GM19099 (cell line): Measurements from ENCODE around the gene AXIN1.
A peak's percentile ranks its signal among the peaks of the same experiment; 100 is the strongest.

Experiments
- POLR2A ChIP-seq: IDR thresholded peaks from 3 replicates; pipeline ENCODE4 v1.6.1; 2011; ENCODE audit warnings: low read depth; ENCODE audit not compliant: insufficient read length; ENCODE audit errors: extremely low read depth

AXIN1 gene

DNA sequence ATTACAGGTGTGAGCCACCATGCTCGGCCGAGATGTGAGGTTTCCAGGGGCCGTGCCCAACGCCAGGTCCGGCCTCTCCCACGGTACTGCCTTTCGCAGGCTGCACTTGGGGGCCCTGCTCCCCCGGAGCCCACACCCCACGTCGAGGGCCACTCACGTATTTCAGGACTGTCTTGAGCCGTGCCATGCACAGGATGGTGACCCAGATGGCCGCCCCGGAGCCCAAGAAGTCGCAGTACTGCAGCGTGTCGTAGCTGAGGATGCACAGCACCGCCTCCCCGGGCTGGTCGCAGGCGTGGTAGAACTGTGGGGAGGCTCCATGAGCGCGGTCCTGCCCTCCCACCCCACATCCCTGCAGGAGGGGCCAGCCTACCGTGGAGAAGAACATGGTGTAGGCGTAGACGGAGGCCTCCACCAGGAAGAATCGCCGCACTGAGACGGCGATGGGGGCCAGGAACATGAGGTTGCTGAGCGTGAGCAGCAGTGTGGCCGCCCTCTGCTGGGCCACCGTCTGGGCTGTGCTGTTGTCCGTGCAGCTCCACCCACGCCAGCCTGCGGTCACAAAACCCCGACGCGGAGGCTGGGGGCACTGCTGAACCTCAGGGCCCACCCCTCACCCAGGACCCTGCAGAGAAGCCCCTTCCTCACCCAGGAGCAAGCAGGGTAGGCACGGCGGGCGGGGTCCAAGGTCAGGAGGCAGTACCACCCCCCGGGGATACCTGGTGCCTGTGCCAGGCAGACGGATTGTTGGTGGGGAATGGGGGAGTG, 21.5 kb upstream of the AXIN1 start:
- TF ChIP-seq POLR2A: no peak

DNA sequence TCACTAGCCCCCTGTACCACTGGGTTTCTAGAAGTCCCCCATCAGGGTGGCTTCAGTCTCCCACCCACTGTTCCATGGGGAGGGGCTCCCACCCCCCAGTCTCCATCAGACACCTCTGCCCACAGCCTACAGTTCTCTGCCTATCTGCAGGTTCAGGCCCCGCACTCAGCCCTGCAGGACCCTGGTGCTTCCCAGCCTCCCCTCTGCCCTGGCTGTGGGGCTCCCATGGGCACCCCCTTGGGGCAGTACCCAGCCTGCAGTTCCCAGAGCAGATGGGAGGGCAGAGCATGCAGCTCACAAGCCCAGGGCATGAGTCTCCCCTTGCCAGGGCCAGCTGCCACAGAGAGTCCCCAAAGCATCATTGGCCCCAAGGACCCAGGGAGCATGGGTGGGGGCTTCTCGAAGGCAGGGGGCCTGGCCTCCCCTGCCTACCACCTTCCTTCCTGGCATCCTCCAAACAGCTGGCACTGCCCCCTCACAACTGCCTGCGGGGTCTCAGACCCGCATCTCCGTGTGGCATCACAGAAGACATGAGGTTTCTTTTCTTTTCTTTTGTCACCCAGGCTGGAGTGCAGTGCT, 20.6 kb upstream of the AXIN1 start:
- TF ChIP-seq POLR2A: no peak

DNA sequence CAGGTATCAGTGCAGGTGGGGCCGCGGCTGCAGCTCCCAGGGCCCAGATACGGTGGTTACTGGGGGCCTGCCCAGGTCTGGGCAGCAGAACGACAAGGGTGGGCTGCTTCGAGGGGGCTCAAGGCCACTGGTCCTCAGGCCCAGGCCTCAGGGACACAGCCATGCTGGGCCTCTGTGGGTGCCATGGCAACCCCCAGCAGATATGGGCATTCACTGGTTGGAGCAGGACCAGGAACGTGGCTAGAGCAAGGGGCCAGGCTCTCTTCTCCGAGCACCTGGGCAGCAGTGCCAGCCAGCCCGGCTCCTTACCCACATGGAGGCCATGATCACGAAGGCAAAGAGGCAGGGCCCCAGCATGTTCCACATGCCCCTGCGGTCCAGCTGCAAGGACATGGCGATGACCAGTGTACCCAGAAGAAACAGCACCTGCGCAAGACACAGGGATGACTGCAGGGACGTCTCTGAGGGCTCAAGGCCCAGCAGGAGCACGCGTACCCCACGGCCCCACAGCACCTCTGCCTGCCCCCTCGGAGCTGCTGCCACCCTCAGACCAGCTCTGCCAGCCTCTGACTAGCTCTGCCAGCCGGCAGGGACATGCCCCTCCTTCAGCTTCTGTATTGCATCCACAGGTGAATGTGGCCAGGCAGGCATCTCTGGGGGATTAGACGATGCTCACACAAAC, 19.9 kb upstream of the AXIN1 start:
- TF ChIP-seq POLR2A: no peak

DNA sequence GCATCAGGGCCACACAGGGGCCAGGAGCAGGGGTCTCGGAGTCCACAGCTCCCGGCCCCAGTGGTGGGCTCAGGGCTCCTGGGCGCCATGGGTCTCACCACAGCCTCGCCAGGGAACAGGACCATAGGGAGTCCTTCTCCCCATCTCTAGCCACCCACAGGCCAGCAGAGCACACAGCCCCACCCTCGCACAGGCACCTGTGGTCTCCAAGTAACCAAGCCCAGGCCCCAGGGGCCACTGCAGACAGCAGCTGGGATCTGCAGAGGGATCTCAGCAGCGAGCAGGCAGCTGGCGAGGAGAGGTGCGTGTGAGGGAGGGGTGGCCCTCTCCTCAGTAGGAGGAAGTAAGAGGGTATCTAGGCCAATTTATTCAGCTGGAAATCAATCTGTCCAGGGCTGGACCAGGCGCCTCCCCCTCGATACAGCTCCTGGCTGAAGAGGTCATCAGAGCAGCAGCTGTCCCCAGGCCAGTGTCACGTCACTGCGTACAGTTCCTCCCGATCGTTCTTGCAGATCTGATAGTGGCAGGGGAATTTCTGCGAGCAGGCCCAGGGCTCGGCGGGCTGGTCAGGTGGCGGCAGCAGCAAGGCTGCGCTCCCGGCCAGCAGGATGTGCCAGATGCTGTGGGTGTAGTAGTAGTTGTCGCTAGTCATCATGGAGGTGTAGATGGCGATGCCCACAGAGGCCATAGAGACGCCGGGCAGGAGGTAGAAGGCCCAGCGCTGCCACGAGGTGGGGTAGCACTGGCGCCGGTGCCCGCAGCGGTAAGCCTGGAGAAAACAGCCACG, 19.2 kb upstream of the AXIN1 start:
- no peak for TF ChIP-seq POLR2A

DNA sequence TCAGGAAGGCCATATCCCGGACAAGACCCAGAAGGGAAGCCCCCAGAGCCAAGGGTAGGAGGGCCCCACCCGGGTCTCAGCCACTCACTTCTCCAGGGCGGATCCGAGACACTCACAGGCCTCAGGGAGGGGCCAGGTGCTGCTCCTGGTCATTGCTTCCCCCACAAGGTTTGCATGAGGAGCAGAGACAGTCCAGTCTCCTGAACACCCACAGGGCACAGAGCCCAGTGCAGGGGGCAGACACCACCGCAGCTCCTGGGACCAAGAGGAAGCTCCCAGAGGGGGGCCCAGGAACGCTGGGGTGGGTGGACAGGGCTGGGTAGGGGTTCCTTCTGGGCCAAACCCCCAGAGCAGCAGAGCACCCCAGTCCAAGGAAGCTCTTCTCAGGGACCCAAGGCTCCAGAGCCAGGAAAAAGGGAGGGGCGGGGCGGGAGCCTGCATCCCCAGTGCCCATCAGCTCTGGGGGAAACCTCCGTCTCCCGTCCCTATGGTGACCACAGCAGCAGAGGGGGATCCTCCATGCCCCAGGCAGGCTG, 18.5 kb upstream of the AXIN1 start:
- no peak for TF ChIP-seq POLR2A

DNA sequence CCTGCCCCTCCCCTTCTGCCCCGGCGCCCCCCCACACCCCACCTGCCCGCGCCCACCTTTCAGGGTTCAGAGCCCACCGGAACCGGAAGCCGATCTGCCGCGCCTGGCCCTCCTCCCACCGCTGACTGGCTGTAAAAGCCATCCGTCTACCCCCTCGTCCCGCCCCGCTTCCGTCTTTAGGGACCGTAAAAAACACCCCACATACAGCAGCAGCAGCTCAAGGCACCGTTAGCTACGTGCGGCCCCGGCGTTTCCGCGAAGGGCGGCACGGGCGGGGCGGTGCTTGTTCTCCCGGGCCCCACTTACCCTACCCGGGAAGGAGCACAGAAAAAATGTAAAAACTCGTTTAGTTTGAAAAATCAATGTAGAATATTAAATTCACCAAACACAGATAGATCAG, 17.9 kb upstream of the AXIN1 start, which contains the start of gene MRPL28:
Gene MRPL28, minus strand, starts transcription at position 96 of the 400 bp plus-strand sequence. CDS start 320 bp downstream, outside the sequence.
- TF ChIP-seq POLR2A: peak; percentile 32

DNA sequence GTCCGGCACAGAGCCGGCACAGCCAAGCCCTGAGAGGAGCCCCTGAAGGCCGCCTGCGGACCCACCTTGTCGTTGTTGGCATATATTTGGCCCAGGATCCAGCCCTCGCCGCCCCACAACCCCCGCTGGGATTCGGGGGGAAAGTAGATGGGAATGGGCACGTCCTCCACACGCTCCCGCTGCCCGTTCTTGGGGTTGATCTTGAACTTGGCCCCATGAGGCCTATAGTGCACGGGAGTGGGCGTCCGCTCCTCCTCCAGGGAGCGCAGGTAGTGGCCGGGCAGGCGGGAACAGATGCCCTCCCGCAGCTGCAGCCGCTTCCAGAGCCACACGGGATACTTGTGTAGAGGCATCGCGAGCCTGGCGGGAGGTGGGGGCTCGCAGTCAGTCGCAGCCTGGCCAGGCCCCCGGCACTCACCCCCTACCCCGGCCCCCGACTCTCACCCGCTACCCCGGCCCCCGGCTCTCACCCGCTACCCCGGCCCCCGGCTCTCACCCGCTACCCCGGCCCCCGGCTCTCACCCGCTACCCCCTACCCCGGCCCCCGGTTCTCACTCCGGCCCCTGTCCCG, 17.4 kb upstream of the AXIN1 start:
- TF ChIP-seq POLR2A: no peak

DNA sequence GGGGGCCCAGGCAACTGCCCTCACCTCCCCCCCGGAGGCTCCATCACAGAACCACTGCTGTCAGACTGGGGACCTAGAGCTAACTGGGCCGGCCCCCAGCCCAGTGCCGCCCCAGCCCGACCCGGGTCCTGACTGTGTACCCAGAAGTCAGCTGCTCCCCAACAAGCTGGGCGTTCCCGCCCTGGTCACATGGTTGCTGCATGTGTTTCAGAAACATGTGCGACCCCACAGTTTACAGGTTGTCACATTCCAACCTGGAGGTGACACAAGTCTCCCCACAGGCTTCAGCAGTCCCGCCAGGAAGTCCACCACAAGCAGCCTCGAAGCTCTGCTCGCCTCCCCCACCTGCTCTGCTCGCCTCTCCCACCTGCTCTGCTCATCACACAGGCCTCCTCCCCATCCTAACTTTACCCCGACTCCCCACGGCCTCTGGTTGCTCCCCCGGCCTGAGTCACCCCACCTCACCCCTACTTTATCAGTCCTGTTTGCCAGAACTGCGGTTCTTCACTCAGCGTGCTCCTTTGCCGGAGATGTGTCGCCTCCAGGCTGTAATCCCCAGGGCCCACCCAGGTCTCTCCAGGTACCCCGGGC, 16.8 kb upstream of the AXIN1 start:
- no peak for TF ChIP-seq POLR2A

DNA sequence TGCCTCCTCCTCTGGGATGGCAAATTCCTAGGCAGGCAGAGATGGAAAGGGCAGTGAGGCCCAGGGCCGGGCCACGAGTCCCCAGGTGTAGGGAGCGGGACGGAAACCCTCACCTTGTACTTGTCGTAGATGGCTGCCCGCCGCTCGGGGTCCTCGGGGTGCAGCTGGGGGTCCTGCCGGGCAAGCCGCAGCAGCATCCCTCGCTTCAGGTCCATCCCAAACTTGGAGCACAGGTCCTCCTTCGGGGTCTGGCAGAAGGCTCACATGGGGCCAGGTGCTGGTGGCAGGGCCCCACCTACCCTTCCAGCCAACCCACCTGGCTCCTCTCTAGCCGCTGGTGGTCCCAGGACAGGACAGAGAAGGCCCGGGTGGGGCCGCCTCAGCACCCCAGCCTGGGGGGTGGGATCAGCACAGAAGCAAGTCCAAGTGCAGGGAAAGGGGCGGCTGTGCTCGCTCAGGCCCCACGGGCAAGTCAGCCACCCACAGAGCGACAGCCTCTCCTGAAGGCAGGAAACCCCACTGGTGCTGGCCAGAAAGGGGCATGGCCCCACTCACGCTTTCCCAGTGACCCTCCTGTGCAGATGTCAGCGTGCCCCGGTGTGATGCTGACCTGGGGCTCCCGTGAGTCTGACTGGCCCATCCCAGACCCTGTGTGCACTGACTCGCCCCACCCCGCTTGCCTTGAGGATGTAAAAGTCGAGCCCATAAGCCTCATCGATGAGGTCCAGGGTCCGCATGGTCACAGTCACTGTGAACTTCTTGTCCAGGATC, 16.1 kb upstream of the AXIN1 start:
- no peak for TF ChIP-seq POLR2A

DNA sequence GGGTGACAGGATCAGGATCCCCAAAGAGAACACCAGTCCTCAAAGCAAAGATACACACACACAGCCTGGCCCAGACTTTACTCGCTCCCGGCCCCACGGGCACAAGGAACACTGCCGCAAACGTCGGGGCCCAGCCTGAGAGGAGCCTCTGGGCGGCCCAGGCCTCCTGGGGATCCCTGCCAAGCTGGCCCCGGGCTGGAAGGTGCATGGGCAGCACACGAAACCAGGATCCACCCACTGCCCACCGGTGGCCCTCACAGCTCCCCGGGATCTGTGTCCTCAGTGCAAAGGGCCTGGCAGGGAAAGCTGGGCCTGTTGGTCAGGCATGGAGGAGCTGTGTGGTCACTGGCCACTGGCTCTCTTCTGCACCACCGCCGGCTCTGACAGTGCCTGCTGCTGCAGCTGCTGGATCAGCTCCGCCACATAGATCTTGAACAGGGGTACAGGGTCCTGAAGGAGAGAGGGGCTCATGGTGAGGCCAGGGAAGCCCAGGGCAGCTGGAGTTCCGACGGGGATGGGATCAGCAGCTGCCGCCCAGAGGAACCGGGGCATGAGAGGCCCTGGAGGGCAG, 14.9 kb upstream of the AXIN1 start:
- TF ChIP-seq POLR2A: no peak

DNA sequence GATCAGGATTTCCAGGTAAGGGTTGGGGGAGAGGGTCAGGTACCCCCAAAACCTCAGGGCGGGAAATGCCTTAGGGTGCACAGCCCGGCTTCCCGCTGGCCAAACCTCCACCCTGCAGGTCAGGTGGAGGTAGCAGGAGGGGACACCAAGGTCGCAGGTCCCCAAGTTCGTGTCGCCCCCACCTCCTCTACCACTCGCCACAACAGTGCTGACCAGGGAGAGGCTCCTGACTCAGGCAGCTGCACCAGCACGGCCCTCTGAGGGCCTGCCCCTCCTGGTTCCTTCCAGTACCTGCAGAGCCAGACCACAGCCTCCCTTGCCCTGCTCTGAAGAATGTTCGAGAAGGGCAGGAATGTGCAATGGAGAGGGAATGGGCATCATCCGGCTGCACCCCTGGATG, 14.0 kb upstream of the AXIN1 start:
- TF ChIP-seq POLR2A: no peak

DNA sequence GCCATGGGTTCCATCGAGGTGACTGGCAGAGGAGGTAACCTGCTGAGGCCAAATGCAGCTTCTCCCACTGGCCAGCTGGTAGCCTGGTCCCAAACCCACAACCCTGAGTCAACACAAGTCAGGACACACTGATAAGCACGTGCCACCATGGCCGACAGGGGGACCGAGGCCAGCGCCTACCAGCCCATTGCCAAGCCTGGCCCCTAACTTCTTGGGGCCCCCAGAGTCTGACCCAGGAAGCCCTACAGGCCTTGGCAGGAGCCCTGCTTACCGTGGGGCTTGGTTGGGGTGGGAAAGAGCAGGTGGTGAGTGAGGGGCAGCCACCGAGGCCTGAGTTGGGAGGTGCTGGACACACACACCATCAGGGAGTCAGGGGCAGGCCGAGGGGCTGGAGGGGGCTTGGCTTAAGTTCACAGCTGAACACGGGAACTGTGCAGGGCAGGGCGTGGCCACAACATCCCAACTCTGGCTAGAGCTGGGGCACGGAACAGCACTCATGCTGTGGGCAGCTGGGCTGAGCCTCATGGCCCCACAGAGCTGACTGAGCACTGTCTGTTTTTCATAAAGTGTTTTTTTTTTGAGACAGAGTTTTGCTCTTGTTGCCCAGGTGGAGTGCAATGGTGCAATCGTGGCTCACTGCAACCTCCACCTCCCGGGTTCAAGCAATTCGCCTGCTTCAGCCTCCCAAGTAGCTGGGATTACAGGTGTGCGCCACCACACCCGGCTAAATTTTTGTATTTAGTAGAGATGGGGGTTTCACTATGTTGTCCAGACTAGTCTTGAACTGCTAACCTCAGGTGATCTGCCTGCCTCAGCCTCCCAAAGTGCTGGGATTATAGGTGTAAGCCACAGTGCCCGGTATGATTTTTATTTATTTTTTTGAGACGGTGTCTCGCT, 12.3 kb upstream of the AXIN1 start:
- TF ChIP-seq POLR2A: no peak
